Brain microvascular endothelial cell (primary cell): ENCODE measurements around the gene ENC1.

Experiments
- DNase-seq: peaks from one replicate; pipeline ENCODE4 v3.0.0-alpha.2; 2020
- H3K27ac ChIP-seq: fragments of 250-450 bp; sonication (Bioruptor Pico); 2 replicates; pipeline ENCODE4 v1.5.1; 2020; ENCODE audit warnings: mild to moderate bottlenecking, moderate library complexity
- H3K27me3 ChIP-seq: fragments of 250-450 bp; sonication (Bioruptor Pico); replicated peaks from 2 replicates; pipeline ENCODE4 v1.5.1; 2020; ENCODE audit warnings: mild to moderate bottlenecking
- H3K36me3 ChIP-seq: fragments of 250-450 bp; sonication (Bioruptor Pico); replicated peaks from 2 replicates; pipeline ENCODE4 v1.5.1; 2020; ENCODE audit warnings: mild to moderate bottlenecking
- H3K4me3 ChIP-seq: 2 replicates; pipeline ENCODE4 v1.5.1; 2011; ENCODE audit warnings: low read depth, mild to moderate bottlenecking, control low read depth, low read length, moderate library complexity
- CTCF ChIP-seq: IDR thresholded peaks from 2 replicates; pipeline ENCODE4 v1.5.1; 2011; ENCODE audit warnings: low read depth, mild to moderate bottlenecking, moderate library complexity, low read length, control low read depth, inconsistent platforms; ENCODE audit errors: missing control alignments
- in situ Hi-C: cut with HindIII; loops from 2 replicates; pipeline ENCODE4 v1.10.0; 2017; ENCODE audit warnings: low sequenced_read_pairs, low pct_ligation_motif_present

Gene ENC1

GRCh38 chr5:74626386-74627222, 13.9 kb downstream of the ENC1 start:
- in situ Hi-C loops = no loop called here
- Histone ChIP-seq H3K4me3 (no peak overlapping the region), H3K27me3 (no peaks in the 10 kb centered on the region), H3K27ac (peak overlapping the region; percentile 49), H3K36me3 (peaks cover 39% of the 10 kb centered on the region)
- TF ChIP-seq CTCF = no peak
- DNase-seq = no peak

GRCh38 chr5:74625742-74626241, 14.7 kb downstream of the ENC1 start:
- in situ Hi-C loops = no loop called here
- H3K36me3 ChIP-seq = peaks cover 36% of the 10 kb centered on the region
- peak; percentile 61 for DNase-seq
- no peak overlapping the region for H3K4me3 ChIP-seq
- no peaks in the 10 kb centered on the region for H3K27me3 ChIP-seq
- TF ChIP-seq CTCF = peak; percentile 60
- peak overlapping the region; percentile 49 for H3K27ac ChIP-seq

- DNase-seq = no peak
- Histone ChIP-seq H3K4me3 (no peak overlapping the region), H3K27me3 (no peaks in the 10 kb centered on the region), H3K27ac (peak overlapping the region; percentile 49), H3K36me3 (peaks cover 30% of the 10 kb centered on the region)
- in situ Hi-C loops = no loop called here
- no peak for TF ChIP-seq CTCF
These were observed 15.5 kb downstream of the ENC1 start for GRCh38 chr5:74624931-74625505.

GRCh38 chr5:74624501-74624900, 16.0 kb downstream of the ENC1 start:
- in situ Hi-C loops = no loop called here
- Histone ChIP-seq H3K4me3 (no peak overlapping the region), H3K27ac (peak overlapping the region; percentile 49), H3K36me3 (peaks cover 27% of the 10 kb centered on the region), H3K27me3 (no peaks in the 10 kb centered on the region)
- no peak for TF ChIP-seq CTCF
- DNase-seq = no peak

GRCh38 chr5:74623748-74624408, 16.6 kb downstream of the ENC1 start:
- H3K27ac ChIP-seq = peak overlapping the region; percentile 7
- peaks cover 21% of the 10 kb centered on the region for H3K36me3 ChIP-seq
- H3K4me3 ChIP-seq = no peak overlapping the region
- in situ Hi-C loops = no loop called here
- H3K27me3 ChIP-seq = no peaks in the 10 kb centered on the region
- DNase-seq = no peak
- no peak for TF ChIP-seq CTCF
